C4-2B (cell line): ENCODE measurements around the gene DDX55.

Experiments used
- H3K27ac ChIP-seq: fragments of 450-650 bp; 2 replicates; pipeline ENCODE4 v1.5.1; 2017
- CTCF ChIP-seq: fragments of 450-650 bp; conservative IDR thresholded peaks from 2 replicates; pipeline ENCODE4 v1.5.1; 2017; ENCODE audit warnings: mild to moderate bottlenecking
- ZFX ChIP-seq: fragments of 450-650 bp; IDR thresholded peaks from 2 replicates; pipeline ENCODE4 v1.6.1; 2017

The DDX55 gene

GRCh38 chr12:123617144-123617543 is 15.2 kb downstream of the DDX55 start:
- H3K27ac ChIP-seq = no peak overlapping the region
- TF ChIP-seq CTCF (no peak), ZFX (no peak)

DNA sequence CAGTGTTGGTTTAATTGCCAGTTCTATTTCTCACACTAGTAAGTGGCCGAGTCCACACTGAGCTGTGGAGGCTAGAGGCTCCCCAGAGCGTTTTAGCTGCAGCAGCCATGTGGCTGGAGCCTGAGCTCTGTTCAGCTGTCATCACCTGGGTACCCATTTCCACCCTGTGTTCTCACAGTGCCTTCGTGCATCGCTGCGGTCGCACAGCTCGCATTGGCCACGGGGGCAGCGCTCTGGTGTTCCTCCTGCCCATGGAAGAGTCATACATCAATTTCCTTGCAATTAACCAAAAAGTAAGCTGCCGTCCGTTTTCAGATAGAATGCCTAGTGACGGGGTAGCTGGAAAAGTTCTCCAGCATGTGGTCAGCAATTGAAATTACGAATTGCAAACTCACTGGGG is 15.7 kb downstream of the DDX55 start:
- no peak overlapping the region for H3K27ac ChIP-seq
- no peak for TF ChIP-seq ZFX
- TF ChIP-seq CTCF = no peak

DNA sequence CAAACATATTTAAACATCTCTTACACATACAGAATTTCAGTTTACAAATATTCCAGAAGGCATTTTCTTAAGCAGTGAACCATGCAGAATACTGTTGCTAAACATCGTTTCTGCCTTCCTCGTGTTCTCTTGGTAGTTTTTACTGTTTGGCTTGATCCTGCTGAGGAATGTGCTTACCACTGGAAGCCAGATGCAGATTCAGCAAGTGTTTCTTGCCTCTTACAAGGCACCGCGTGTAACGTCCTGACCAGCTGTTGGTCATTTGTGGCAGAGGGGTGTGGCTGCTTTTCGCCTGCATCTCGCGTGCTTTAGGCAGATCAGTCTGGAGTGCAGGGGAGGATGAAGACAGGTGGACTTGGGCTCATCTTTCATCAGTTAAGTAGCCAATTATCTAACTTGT is 19.2 kb downstream of the DDX55 start:
- H3K27ac ChIP-seq = no peak overlapping the region

GRCh38 chr12:123621619-123622530 is 20.0 kb downstream of the DDX55 start:
- no peak overlapping the region for H3K27ac ChIP-seq
- TF ChIP-seq CTCF (no peak), ZFX (no peak)

More for the DNA sequence above, 19.2 kb downstream of the DDX55 start:
- no peak for TF ChIP-seq CTCF
- TF ChIP-seq ZFX = no peak

- TF ChIP-seq CTCF = no peak
- TF ChIP-seq ZFX = no peak
- peak within 1 kb of the TSS; percentile 80 for H3K27ac ChIP-seq
Observed at GRCh38 chr12:123633379-123634141, 31.7 kb downstream of the DDX55 start, which contains the start of the genes EIF2B1 and GTF2H3. Gene EIF2B1, minus strand, starts transcription at chr12:123633686. Its CDS starts 129 bp downstream, at chr12:123633557. Gene GTF2H3, plus strand, starts transcription at chr12:123633829. Its CDS starts 31 bp downstream, at chr12:123633860.

GRCh38 chr12:123634142-123634561 is 32.3 kb downstream of the DDX55 start:
- TF ChIP-seq CTCF (no peak), ZFX (no peak)

DNA sequence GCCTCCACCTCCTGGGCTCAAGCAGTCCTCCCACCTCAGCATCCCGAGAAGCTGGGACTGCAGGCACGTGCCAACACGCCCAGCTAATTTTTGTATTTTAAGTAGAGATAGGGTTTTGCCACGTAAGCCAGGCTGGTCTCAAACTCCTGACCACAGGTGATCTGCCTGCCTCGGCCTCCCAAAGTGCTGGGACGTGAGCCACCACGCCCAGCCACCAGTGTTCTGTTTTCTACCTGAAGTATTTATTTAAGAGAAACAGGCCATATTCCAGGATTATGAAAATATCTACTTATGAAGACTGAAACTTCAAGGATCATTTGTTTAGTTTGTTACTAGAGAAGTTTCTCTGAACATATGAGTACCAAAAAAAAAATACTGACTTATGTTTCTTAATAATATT is 42.0 kb downstream of the DDX55 start:
- TF ChIP-seq CTCF (no peak), ZFX (no peak)
- no peak overlapping the region for H3K27ac ChIP-seq

More at GRCh38 chr12:123634142-123634561, 32.3 kb downstream of the DDX55 start:
- peak overlapping the region; percentile 80 for H3K27ac ChIP-seq
